Cardiac septum (tissue), 1 donor: ENCODE measurements around the gene MUS81. TPM values are rescaled to one million over a fixed set of nuclear protein-coding genes. Genes with fewer than 3 reads are reported as not detected.
A peak's percentile ranks its signal among the peaks of the same experiment; 100 is the strongest.
"Not testable (repeated sequence)": the region's sequence is repeated elsewhere in the genome, so short reads cannot be mapped to it uniquely, and the experiment has no call there.

Source experiments
- DNase-seq: peaks from one replicate; pipeline ENCODE4 v3.0.0-alpha.2; 2020; ENCODE audit warnings: low spot score
- intact Hi-C: fragments of 100-400 bp; cut with DNase I; formaldehyde crosslinking; loops from one replicate; pipeline ENCODE4 v1.14.0; 2022
- total RNA-seq: library from RNA; stranded (reverse); fragmentation: NEBNext Ultra II Directional; extraction: Animal tissue kit (Norgen Biotek cat#: 25700); gene quantifications from one replicate; pipeline ENCODE4 v1.2.1, GENCODE V29; 2021
- donor health status: DM: no; HTN: no; CAD: no.

Gene MUS81
- total RNA-seq, 1 donor from 2014 or later, result 37.6 TPM

DNA sequence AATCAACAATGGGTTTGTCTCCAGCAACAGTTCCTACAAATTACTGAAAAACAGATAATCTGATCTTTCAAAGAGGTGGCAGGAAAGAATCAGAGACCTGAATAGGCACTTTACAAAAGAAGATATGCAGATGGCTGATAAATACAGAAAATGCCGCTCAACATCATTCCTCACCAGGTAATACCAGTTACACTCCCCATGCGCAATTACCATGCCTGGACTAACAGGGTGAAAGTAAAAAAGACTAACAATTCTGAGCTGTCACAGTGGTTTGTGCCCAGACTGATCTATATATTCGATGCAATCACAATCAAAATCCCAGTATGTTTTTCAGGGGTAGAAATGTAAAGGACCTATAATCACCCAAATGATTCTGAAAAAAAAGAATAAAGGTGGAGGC is 16.4 kb upstream of the MUS81 start:
- DNase-seq, result no peak
- intact Hi-C loops, result no loop called here

DNA sequence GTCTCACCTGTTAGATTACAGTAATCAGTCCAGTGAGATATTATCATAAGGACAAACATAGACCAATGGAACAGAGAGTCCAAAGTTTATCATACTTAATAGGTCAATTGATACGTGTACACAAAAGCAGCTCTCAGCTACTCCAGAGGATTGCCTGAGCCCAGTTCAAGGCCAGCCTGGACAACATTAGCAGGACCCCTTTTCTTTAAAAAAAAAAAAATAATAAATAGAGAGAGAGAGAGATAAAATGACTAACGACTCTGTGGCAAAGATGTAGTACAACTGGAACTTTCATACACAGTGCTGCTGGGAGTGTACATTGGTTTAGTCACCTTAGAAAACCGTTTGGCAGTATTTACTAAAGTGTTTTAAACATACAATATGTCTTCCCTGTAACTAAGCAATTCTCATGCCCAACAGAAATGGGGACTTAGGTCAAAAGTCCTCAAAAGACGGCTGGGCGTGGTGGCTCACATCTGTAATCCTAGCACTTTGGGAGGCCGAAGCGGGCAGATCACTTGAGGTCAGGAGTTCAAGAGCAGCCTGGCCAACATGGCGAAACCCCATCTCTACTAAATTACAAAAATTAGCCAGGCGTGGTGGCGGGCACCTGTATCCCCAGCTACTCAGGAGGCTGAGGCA is 15.9 kb upstream of the MUS81 start:
- intact Hi-C loops, result no loop called here
- DNase-seq, result no peak

DNA sequence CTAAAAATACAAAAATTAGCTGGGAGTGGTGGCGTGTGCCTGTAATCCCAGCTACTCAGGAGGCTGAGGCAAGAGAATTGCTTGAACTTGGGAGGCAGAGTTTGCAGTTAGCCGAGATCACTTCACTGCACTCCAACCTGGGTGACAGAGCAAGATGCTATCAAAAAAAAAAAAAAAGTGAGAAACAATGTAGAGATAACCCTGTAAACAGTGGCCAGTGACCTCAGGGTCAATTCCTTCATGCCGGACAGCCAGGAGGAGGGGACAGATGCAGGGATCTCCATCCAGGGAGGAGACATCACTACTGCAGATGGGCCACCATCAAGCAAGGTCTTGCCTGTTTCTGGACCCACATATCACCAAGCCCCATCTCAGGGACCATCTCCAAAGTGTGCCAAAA is 12.5 kb upstream of the MUS81 start:
- intact Hi-C loops, result no loop called here
- no peak for DNase-seq

DNA sequence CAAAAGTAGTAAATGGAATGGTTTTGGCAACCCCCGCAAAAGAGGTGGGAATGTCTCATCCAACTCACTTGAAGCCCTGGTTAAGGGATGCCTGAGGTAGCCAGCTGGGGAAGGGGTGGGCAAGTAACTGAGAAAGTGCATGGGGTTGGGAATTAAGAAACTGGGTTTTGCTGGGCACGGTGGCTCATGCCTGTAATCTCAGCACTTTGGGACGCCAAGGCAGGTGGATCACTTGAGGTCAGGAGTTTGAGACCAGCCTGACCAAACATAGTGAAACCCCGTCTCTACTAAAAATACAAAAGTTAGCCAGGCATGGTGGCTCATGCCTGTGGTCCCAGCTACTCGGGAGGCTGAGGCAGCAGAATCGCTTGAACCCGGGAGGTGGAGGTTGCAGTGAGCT is 11.5 kb upstream of the MUS81 start:
- peak; percentile 56 for DNase-seq
- intact Hi-C loops, result not testable (repeated sequence)

DNA sequence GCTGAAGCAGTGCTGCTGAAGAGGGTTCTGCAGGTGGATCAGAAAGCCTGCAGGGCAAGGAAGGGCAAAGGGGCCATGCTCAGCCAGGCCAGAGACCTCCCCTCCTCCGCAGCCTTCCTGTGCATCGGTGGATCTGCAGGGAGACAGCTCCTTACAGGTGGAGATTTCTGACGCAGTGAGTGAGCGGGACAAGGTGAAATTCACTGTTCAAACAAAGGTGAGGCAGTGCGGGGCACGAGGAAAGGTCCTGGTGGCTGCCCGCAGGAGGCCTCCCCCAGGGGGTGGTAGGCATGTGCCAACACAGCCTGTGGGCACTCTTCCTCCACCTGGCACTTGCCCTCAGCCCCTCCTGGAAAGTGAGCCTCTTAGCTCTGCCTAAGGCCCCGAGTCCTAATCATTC is 10.9 kb upstream of the MUS81 start:
- intact Hi-C loops, result no loop called here
- DNase-seq, result peak; percentile 74

DNA sequence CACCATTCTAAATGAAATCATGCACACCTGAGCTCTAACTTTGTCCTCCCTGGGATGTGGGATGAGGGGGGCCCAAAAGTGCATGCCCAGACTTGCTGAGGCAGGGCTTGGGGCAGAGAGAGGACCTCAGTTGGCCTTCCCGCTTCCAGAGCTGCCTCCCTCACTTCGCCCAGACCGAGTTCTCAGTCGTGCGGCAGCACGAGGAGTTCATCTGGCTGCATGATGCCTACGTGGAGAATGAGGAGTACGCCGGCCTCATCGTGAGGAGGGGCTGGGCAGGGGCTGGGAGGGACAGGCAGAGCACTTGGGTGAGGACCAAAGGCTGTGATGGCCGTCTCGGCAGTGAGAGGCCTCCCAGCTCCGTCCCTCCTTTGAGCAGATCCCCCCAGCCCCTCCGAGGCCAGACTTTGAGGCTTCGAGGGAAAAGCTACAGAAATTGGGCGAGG is 10.4 kb upstream of the MUS81 start:
- intact Hi-C loops, result no loop called here
- DNase-seq, result peak; percentile 70

DNA sequence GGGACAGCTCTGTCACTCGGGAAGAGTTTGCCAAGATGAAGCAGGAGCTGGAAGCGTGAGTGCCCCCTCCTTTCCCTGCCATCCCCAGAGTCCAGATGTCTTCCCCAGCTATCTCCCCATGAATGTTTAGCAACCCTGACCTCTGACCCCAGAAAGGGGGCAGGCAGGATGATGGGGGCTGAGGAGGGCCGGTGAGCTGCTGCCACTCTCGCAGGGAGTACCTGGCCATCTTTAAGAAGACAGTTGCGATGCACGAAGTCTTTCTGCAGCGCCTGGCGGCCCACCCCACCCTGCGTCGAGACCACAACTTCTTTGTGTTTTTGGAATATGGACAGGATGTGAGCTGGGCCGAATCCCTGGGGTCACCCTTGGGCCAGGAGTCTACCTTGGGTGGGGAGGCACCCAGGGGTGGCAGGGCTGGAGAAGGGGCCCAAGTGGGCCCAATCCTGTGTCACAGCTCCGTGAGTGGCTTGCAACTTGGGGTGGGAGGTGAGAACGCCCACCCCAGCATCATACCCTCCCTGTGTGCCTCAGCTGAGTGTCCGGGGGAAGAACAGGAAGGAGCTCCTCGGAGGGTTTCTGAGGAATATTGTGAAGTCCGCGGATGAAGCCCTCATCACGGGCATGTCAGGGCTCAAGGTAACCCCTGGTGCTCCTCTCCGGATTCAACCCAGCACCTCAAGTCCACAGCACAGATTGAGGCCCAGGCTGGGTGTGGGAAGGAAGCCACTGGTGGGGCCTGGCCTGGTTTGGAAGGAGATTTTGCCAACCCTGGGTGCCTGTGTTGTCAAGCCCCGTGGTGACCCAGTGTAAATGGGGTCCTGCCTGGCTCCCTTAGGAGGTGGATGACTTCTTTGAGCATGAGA is 9.8 kb upstream of the MUS81 start:
- intact Hi-C loops, result no loop called here
- no peak for DNase-seq

DNA sequence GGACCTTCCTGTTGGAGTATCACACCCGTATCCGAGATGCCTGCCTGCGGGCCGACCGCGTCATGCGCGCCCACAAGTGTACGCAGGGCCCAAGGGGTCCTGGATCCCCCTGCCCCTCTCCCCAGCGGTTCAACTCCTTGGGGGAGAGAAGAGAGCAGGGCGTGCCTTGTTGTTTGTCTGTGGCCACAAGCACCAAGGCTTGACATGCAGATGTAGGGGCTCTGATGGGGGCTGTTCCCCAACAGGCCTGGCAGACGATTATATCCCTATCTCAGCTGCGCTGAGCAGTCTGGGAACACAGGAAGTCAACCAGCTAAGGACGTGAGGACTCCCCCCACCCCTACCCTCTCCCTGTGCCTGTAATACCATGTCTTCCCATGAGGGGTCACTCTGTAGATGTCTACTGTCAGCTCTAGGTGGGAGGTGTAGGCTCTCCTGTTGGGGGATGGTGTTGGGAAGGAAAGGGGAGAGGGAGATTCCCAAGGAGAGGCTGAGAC is 9.1 kb upstream of the MUS81 start:
- intact Hi-C loops, result no loop called here
- DNase-seq, result peak; percentile 49

DNA sequence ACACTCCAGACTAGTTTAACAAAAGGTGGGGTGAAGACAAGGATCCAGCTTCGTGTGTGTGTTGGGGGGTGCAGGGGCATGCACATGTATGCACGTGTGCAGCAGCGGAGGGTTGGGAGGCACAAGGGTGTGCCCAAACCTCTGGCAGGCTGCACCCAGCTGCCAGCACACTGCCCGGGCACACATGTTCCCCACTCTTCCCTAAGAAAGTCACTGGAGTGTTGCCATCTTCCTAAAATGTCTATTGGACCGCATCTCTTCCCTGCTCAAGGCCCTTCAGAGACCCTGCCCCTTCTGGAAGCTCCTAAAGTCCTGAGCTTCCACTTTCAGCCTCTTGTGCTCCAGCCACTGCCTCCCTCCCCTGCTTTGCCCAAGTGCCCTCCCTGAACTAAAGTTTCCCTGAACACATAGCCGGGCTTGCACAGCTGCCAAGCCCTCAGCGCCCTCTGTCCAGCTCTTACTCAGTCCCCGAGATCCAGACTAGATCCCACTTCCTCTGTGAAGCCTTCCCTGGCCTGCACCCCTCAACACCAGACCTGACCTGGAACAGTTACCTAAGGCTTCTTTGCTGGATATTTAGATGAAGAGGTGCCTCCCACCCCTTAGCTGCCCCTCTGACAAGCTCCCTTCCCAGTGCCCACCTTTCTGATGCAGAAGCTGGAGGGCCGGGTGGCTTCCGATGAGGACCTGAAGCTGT is 8.3 kb upstream of the MUS81 start:
- intact Hi-C loops, result no loop called here
- no peak for DNase-seq

DNA sequence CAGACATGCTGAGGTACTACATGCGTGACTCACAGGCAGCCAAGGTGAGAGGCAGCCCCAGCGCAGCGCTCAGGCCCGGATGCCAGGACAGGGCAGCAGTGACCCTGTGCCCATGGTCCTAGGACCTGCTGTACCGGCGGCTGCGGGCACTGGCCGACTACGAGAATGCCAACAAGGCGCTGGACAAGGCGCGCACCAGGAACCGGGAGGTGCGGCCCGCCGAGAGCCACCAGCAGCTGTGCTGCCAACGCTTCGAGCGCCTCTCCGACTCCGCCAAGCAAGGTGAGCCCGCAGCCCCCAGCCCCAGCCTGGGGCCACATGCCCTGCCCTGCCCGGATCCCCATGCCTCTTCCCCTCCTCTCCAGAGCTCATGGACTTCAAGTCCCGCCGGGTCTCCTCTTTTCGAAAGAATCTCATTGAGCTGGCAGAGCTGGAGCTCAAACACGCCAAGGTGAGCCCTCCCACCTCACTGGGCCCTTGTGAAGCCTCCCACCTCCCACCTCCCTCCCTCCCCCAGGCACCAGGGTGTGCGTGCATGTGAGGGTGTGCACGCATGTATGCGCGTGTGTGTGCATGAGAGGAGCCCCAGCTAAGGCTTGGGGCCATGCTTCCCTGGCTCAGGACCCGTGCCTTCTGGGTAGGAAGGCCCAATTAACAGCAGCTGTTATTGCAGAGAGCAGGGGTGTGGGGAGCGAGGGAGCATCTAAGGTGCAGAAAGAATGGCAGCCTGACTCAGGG is 7.6 kb upstream of the MUS81 start:
- intact Hi-C loops, result no loop called here
- peak; percentile 68 for DNase-seq

DNA sequence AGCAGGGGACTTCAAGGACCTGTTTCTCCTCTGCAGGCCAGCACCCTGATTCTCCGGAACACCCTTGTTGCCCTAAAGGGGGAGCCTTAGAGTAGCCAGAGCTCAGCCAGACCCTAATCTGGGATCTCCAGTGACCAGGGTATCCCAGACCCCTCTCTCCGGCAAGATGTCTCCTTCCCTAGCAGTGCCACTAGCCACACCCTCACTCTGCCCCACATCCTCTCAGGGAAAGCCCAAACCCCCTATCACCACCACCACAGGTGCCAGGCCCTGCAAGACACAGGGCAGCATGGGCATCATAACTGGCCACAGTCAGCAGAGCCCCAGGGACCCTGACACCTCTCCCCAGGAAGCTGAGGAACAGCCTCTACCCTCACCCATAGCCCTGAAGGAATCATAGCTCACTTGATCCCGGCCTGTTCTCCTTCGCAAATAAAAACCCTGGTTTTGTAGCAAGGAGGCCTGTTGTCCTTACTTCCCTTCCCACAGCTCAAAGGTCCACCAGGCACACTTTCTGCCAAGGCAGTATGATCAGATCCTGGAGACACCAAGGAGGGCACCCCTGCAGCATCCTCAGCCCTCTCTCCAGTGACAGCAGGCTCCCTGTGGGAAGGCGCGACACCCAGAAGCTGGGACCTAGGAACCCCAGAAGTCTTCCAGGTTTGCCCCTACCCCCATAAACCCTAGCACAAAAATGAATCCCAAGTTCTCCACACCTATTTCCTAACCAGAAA is 6.8 kb upstream of the MUS81 start:
- peak; percentile 51 for DNase-seq
- intact Hi-C loops, result no loop called here

DNA sequence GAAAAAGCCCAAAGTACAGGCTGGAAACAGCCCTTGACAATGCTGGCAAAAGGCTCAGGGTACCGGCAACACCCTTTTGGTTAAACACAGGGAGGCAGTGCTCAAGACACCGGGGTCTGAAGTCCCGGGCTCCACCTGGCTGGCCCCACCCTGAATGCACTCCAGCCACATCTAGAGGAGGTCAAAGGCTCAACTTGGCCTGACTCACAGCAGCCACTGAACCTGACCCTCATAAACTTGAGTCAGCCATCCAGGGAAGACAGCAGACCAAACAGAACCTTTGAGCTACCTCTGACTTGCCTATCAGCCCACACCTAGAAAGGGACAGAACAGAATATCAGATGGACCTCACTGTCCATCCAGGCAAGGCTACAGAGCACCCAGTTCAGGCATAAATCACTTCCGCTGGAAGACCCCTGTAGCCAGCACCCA is 6.1 kb upstream of the MUS81 start:
- DNase-seq, result no peak

DNA sequence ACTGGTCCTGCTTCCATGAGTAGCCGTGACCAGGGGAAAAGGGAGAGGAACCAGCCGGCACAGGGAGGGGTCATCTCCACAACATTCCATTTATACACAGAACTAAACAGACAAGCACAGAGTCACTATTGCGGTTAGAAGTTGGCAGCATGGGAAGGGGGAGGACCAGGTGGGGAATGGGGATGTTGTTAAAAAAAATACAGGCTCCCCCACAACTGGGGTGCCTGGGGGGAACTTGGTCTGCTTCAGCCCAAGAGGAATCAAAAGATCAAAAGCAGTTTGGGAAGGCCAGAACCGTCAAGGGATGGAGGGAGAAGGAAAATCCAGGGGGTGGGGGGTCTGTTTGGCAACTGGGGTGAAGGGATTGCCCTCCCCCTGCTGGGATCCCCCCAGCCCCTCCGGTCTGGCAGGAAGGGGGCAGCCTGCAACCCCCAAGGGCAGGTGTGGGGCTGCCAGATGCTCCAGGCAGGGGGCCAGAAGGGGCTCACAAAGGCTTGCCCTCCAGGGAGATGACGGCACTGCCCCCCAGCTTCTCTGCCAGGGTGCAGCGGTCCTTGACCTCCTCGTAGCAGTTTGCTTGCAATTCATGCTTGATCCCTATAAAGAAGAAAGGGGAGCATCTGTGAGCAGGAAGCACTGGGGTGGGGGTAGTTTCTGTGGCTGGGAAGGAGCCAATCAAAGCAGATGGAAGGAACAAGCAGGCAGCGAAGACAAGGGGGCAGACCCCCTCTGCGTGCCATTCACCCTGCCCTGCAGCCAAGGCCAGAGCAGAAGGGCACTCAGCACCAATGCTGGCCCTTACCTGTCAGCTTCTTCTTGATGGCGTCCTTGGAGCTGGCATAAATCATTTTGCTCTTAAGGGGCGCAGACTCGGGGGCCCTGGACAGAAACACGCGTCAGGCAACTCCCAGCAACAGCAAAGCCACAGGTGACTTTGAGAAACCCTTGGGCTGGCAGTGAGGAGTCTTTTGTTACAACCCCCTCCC is 5.1 kb upstream of the MUS81 start:
- intact Hi-C loops, result loop anchor here (5.0 kb wide), 1 partner anchor 147 kb away; the partner anchor contains the start of genes BANF1 and EIF1AD
- no peak for DNase-seq

More for the DNA sequence above, 6.1 kb upstream of the MUS81 start:
- intact Hi-C loops, result no loop called here

DNA sequence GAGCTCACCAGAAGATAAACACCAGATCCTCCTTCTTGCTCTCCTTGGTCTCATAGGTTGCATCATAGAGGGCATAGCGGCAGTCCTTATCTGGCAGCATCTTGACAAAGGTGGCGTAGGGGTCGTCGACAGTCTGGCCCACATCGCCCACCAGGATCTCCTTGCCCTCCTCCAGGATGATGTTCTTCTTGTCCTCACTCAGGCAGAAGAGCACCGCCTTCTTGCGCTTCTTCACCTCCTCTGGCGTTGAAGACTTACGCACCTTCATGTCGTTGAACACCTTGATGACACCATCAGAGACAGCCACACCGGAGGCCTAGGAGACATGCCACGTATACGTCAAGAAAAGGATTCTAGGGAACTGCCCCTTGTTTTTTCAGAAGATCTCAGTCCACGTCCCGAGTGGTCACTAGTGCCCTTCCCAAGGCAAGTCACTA is 4.3 kb upstream of the MUS81 start:
- DNase-seq, result no peak
- intact Hi-C loops, result loop anchor here (5.0 kb wide), 1 partner anchor 146 kb away; the partner anchor contains the start of genes BANF1 and EIF1AD

DNA sequence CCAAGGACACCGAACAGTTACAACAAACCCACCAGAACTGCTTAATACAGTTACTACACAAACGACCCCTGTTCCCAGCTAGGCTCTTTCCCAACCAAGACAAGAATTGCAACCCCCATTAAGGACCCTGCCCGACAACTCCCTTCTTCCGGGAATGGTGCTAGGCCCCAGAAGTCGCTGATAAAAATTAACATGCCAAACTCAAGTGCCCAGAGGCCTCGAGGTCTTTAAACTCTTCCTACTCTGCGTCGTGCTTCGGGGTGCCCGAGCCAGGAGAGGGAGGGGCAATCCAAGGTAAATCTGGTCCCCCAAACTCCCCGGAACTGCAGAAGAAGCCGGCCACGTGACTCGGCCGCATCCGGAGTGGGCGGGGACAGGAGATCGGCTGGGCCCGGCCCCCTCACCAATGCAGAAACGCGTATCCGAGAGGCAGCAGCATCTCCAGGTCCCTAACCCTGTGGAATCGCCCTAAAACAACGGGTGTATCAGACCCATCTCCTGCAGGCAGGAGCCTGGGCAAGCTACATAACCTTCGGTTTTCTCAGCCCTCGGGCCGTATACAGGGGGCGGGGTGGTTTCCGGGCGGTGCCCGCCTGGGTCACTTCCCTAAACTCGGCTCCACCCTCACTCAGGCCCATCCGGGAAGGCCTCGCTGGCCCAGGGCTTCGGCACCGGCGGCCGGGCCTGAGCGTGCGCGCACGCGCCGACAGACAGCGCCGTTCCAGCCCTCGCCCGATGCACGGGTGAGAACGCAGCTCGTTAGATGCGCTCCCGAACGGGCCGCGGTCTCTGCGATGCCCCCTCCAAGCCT is 3.3 kb upstream of the MUS81 start:
- intact Hi-C loops, result loop anchor here (5.0 kb wide), 1 partner anchor 145 kb away; the partner anchor contains the start of genes BANF1 and EIF1AD
- DNase-seq, result peak; percentile 95

DNA sequence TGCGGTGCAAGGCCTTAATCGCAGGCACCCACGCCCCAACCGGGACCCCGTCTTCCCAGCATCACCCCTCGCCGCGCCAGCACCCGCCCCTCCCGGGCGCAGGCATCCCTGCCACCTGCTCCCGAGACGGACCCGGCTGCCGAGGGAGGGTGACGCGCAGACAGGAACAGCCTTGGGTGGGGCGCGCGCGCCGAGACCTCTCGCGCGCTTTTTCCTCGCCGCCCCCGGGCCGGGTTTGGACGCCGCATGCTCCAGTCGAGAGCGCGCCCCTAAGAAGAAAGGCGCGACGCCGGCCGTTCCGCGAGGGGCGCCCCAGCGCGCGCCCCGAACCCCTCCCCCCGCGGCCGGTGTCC is 2.8 kb upstream of the MUS81 start:
- intact Hi-C loops, result loop anchor here (5.0 kb wide), 1 partner anchor 145 kb away; the partner anchor contains the start of genes BANF1 and EIF1AD
- no peak for DNase-seq
